GM20431 (cell line): ENCODE measurements around the gene MBNL2.

Source experiments
- in situ Hi-C: fragments of 300-500 bp; cut with MseI, MboI; formaldehyde crosslinking; loops from one replicate; pipeline ENCODE4 v1.15.0; 2020; ENCODE audit warnings: low sequenced_read_pairs; ENCODE audit not compliant: unreplicated experiment

MBNL2 gene

GRCh38 chr13:97287047-97287383 lies 64.9 kb downstream of the MBNL2 start:
- in situ Hi-C loops, result no loop called here

DNA sequence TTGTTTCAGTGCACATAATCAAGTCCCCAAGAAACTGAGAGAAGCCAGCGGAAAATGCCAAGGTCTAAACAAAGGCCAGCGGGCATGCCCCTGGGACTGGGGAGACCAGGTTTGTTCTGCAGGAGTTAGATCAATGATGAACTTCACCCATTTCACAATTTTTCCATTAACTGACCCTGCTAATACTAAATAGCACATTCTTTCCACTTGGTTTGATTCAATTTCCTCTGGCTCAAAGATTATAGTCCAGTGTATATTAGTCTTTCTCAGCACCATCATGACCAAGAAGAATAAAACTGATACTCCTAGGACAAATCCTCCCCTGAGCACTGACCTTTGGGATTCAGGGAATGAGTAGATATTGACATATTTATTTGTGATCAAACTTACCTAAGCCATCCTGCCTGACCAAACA lies 66.4 kb downstream of the MBNL2 start:
- in situ Hi-C loops, result no loop called here

GRCh38 chr13:97289514-97290298 lies 67.6 kb downstream of the MBNL2 start:
- in situ Hi-C loops, result no loop called here

GRCh38 chr13:97295283-97296182 lies 73.4 kb downstream of the MBNL2 start:
- in situ Hi-C loops, result no loop called here

DNA sequence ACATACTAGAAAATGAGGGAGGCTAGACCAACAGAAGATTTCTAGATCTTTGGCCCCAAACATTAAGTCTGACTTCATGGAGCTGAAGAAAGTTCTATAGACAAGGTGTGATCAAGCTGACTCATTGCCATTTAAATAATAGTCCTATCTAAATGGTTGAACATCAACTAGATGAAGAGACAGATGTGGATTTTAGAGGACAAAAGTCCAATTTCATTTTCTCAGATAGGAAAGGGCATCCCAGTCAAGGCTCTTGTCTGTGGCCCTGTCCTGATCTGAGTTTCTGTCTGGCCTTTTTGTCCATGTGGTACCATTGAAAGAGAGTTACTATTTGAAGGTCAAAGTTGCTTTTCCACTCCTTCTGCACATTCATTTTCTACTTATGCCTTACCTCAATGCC lies 74.6 kb downstream of the MBNL2 start:
- in situ Hi-C loops, result no loop called here

- in situ Hi-C loops, result no loop called here
Measured at GRCh38 chr13:97298816-97299215, 76.7 kb downstream of the MBNL2 start.

DNA sequence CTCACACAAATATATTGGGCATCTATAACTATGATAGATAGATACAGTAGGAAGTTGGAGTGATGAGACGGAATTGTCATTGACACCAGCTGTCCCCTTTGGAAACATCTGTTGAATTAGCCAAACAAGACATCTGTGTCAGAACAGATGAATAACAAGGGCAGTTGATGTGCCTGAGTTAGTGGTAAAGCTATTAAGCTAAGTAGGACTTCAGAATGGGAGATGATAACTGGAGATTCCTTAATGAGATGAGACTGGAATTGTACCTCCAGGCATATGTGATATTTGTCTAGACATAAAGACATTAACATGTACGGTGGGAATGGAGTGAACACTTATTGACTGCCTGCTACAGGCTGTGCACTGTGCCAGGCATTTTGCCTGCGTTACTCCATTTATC lies 78.7 kb downstream of the MBNL2 start:
- in situ Hi-C loops, result no loop called here

GRCh38 chr13:97301382-97302095 lies 79.4 kb downstream of the MBNL2 start:
- in situ Hi-C loops, result no loop called here

- in situ Hi-C loops, result no loop called here
Measured at GRCh38 chr13:97302611-97303010, 80.5 kb downstream of the MBNL2 start.

- in situ Hi-C loops, result no loop called here
Measured at GRCh38 chr13:97306106-97306505, 84.0 kb downstream of the MBNL2 start.

- in situ Hi-C loops, result no loop called here
Measured at GRCh38 chr13:97306645-97307044, 84.5 kb downstream of the MBNL2 start.

DNA sequence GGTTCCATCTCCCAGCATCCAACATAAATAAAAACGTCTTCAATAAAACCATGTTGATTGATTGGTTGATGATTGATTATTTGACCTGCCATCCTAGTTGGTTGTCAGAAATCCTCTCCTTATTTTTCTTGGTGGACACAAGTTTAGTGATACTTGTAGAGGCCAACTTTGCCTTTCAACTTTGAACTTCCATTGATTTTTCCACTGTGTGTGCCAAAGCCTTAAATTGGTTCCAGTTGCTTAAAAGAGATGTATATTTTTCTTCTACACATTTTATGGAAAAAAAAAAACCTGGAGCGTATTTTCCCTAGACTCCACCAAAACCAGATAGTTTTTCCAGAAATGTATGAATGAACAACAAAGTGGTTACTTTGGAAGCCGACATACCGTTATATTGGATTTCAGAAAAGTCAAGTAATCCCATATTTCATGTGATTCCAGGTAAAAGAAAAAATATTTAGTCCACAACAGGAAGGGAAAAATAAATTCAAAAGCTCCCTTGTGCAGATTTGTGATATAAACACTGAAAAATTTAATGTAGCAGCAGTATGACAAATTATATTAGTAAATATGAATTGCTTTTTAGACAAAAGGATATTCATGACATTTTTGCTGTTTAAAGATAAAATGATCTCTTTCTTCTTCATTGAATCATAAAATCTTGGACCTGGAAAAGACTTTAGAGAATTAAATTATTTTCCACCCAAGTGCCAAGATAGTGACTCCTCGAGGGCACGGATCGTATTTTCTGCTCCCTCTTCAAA lies 85.2 kb downstream of the MBNL2 start:
- in situ Hi-C loops, result no loop called here

DNA sequence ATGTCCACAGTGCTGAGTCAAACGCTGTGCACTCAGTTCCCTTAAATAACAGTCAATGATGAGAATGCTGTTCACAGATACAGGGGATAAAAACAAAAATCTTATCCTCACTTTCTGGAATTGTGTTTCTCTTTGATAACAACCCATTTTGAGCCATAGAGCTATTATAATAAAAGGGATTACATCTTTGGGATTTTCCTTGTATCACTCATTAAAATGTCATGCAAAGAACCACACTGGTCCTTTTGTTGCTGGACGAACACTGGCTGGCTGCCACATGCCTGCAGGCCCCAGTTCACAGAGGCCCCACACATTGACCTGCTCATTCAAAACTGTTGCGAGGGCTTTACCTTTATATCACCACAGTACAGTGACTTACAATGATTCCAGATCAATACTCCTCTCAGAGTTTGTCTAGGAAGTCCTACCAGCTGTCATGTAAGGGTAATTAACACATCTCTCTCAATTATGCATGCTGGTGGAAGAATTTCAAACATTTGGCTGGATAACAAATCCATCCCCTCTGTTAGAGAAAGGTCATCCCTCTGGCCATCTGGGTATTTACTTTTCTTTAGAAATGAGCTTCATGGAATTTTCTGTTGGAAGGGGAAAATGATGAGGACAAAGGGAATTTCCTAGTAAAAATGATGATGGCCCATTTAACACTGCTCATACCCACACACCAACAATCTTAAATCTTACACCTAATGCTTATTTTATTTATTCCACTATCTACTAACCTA lies 85.9 kb downstream of the MBNL2 start:
- in situ Hi-C loops, result no loop called here

GRCh38 chr13:97308735-97309429 lies 86.7 kb downstream of the MBNL2 start:
- in situ Hi-C loops, result no loop called here

- in situ Hi-C loops, result no loop called here
Measured at GRCh38 chr13:97310809-97311436, 88.8 kb downstream of the MBNL2 start.

GRCh38 chr13:97311956-97312355 lies 89.8 kb downstream of the MBNL2 start:
- in situ Hi-C loops, result no loop called here

DNA sequence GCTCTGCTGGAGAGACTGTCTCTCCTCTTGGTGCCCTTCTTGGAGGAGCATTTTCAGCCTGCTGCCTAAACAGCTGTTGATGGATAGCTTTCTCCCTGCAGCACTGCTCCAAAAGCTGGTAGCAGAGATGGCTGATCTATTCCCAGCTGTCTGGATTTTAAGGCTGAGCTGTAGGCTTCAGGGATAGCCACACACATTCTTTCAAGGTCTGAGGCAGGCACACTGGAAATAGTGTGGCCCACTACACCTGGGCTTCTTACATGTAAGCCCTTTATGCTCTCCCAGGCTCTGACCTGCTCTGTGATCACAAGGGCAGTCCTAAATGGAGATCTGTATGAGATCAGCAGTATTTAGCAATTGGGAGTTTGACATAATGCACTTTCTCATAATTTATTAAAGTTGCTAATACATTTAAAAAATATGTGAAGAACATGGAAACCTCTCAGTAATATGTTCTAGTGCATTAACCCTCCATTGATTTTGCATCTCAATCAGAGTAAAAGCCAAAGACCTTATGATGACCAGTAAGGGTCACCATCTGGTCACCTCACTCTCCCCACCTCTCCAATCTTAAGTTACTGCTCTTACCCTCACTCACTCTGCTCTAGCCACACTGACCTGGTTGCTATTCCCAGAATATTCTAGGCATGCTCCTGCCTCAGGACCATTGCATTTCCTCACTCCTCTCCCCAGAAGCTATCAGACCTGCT lies 91.6 kb downstream of the MBNL2 start:
- in situ Hi-C loops, result no loop called here

DNA sequence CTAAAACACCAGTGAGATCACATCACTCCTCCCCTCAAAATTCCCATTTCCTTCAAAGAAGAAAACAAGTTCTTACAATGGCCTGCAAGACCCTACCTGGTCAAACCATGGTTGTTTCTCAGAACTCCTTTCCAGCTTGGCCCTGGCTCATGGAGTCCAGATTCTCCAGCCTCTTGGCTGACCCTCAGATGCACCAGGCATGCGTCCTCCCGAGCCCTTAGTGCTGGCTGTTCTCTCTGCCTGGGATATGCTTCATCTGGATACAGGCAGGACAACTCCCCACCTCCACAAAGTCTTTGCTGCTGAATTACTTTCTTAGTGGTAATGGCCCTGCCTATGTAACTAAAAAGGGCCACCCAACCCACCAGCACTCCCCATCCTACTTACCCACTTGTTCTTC lies 94.3 kb downstream of the MBNL2 start:
- in situ Hi-C loops, result no loop called here
